MCF 10A (cell line): ENCODE measurements around the gene KRT40. TPM values are rescaled to one million over a fixed set of nuclear protein-coding genes. Genes with fewer than 3 reads are reported as not detected.

ENCODE experiments used
- BruUV-seq: library from RNA; stranded (reverse); fragments of 400-500 nt; replicated peaks from 2 replicates; lab custom pipeline; 2021; lab: Mats Ljungman, UMichigan
- CTCF ChIA-PET: fragments of 300-600 bp; sonication (Branson Sonifier 250); formaldehyde crosslinking; extraction: SDS; loops from one replicate; lab custom pipeline; 2021; ENCODE audit warnings: antibody characterized with exemption, inconsistent platforms; lab: Yijun Ruan, JAX
- POLR2A ChIA-PET: fragments of 300-600, 350-650 bp; sonication (Branson Sonifier 250); formaldehyde crosslinking; extraction: SDS; loops from one replicate; lab custom pipeline; 2020; ENCODE audit warnings: antibody characterized with exemption, inconsistent platforms; lab: Yijun Ruan, JAX
- DNase-seq: peaks from one replicate; pipeline ENCODE4 v3.0.0-alpha.2; 2018; ENCODE audit not compliant: unreplicated experiment
- H3K27ac Mint-ChIP-seq: one replicate; pipeline ENCODE4 v1.8.0; 2022; ENCODE audit warnings: mild to moderate bottlenecking, low read depth, mixed read lengths; ENCODE audit not compliant: unreplicated experiment
- H3K27me3 Mint-ChIP-seq: one replicate; pipeline ENCODE4 v1.8.0; 2022; ENCODE audit warnings: mixed read lengths; ENCODE audit not compliant: insufficient read depth, unreplicated experiment
- H3K36me3 Mint-ChIP-seq: one replicate; pipeline ENCODE4 v1.8.0; 2022; ENCODE audit warnings: mild to moderate bottlenecking, moderate library complexity, mixed read lengths; ENCODE audit not compliant: insufficient read depth, unreplicated experiment
- H3K4me1 Mint-ChIP-seq: one replicate; pipeline ENCODE4 v1.8.0; 2022; ENCODE audit warnings: mixed read lengths; ENCODE audit not compliant: insufficient read depth, unreplicated experiment
- H3K4me3 Mint-ChIP-seq: one replicate; pipeline ENCODE4 v1.8.0; 2022; ENCODE audit warnings: mild to moderate bottlenecking, moderate library complexity, mixed read lengths; ENCODE audit not compliant: unreplicated experiment
- H3K9me3 Mint-ChIP-seq: one replicate; pipeline ENCODE4 v1.8.0; 2022; ENCODE audit warnings: mixed read lengths; ENCODE audit not compliant: unreplicated experiment
- CTCF ChIP-seq: fragments of 200-600 bp; IDR thresholded peaks from one replicate; pipeline ENCODE4 v1.8.0; 2022; ENCODE audit warnings: antibody characterized with exemption, mild to moderate bottlenecking; ENCODE audit not compliant: unreplicated experiment
- intact Hi-C: fragments of 100-400 bp; cut with micrococcal nuclease; formaldehyde crosslinking; loops from 2 replicates; pipeline ENCODE4 v1.14.1; 2022
- total RNA-seq: library from RNA; stranded (reverse); gene quantifications from 2 replicates; pipeline ENCODE4 v1.2.3, GENCODE V29; 2022

The KRT40 gene
- total RNA-seq, 1 experiment from 2014 or later, result not detected

DNA sequence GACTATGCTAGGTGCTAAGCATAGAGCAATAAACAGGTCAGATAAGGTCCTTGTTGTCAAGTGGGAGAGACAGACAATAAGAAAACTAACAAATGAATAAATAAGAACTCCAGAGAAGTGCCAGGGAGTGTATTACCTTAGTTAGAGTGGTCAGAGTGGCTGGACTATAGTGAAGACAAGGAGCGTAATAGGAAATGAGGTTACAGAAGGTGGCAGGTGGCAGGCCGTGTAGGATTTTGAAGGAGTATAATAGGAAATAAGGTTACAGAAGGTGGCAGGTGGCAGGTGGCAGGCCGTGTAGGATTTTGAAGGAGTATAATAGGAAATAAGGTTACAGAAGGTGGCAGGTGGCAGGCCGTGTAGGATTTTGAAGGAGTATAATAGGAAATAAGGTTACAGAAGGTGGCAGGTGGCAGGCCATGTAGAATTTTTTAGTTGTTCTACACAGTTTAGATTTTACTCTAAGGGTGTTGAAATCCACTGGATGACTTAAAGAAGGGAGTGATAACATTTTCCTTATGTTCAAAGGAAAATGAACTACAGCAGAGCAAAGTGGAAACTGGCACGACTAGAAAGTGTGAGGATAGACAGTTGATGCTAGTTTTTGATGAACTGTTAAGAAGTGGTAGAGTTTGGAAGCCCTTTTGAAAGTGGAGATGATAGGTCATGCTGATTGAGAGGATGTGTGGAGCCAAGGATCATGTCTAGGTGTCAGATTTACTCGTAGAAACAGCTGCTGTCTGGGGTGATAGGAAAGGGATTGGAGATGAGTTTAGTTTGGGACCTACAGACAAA is 28.4 kb upstream of the KRT40 start:
- DNase-seq, result no peak
- Mint-ChIP-seq H3K36me3 (no peaks in the 10 kb centered on the region), H3K4me1 (no peaks in the 10 kb centered on the region), H3K4me3 (no peak overlapping the region), H3K9me3 (no peaks in the 10 kb centered on the region), H3K27me3 (no peaks in the 10 kb centered on the region), H3K27ac (peak overlapping the region; percentile 3)
- intact Hi-C loops, result no loop called here
- no TSS peak for BruUV-seq
- CTCF ChIA-PET, result no interaction called here
- POLR2A ChIA-PET, result no interaction called here
- TF ChIP-seq CTCF, result no peak

DNA sequence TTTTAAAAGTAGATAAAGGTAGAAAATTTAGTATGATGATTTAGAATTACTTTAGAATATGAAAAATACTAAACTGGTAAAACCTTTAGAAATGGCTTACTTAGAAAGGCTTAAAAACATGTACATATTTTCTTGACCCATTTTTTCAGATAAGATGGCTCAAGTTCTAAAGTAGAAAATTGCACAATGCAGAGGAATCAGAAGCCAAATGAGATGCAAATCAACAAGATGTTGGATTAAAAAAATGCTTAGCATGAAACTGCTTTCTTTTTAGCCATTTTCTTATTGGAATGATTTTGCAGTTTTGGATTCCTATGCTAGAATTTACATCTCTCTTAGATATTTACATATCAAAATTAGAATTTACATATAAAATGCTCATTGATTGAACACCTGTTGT is 26.3 kb upstream of the KRT40 start:
- no peak overlapping the region for H3K4me3 Mint-ChIP-seq
- DNase-seq, result no peak
- H3K4me1 Mint-ChIP-seq, result no peaks in the 10 kb centered on the region
- H3K9me3 Mint-ChIP-seq, result no peaks in the 10 kb centered on the region
- no peak overlapping the region for H3K27ac Mint-ChIP-seq
- POLR2A ChIA-PET, result no interaction called here
- TF ChIP-seq CTCF, result no peak
- H3K27me3 Mint-ChIP-seq, result no peaks in the 10 kb centered on the region
- H3K36me3 Mint-ChIP-seq, result no peaks in the 10 kb centered on the region
- no TSS peak for BruUV-seq
- CTCF ChIA-PET, result interaction anchor here (0.6 kb wide), 1 partner anchor 49 kb away, joined by 3 read pairs; no protein-coding TSS in a partner anchor
- intact Hi-C loops, result no loop called here

DNA sequence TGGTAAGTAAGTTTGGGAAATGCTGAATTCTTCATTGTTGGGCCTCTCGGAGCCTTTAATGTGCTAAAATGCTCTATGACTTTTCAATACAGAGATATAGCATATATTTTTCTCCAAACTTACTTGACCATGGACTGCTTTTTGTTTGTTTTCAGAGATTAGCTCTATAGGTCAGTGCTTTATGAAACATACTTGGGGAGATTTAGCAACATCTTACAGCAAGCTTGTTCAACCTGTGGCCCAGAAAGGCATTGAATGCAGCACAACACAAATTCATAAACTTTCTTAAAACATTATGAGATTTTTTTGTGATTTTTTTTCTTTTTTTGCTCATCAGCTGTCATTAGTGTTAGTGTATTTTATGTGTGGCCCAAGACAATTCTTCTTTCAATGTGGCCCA is 25.8 kb upstream of the KRT40 start:
- no peaks in the 10 kb centered on the region for H3K9me3 Mint-ChIP-seq
- no TSS peak for BruUV-seq
- intact Hi-C loops, result no loop called here
- TF ChIP-seq CTCF, result no peak
- POLR2A ChIA-PET, result no interaction called here
- DNase-seq, result no peak
- no peaks in the 10 kb centered on the region for H3K36me3 Mint-ChIP-seq
- no peaks in the 10 kb centered on the region for H3K4me1 Mint-ChIP-seq
- no peaks in the 10 kb centered on the region for H3K27me3 Mint-ChIP-seq
- no peak overlapping the region for H3K27ac Mint-ChIP-seq
- CTCF ChIA-PET, result interaction anchor here (0.6 kb wide), 1 partner anchor 49 kb away, joined by 3 read pairs; no protein-coding TSS in a partner anchor
- H3K4me3 Mint-ChIP-seq, result no peak overlapping the region

- ChIA-PET CTCF (no interaction called here), POLR2A (no interaction called here)
- intact Hi-C loops, result no loop called here
- DNase-seq, result no peak
- no peak for TF ChIP-seq CTCF
- no peaks in the 10 kb centered on the region for H3K36me3 Mint-ChIP-seq
- no peak overlapping the region for H3K27ac Mint-ChIP-seq
- no TSS peak for BruUV-seq
- no peaks in the 10 kb centered on the region for H3K27me3 Mint-ChIP-seq
- H3K4me3 Mint-ChIP-seq, result no peak overlapping the region
- H3K9me3 Mint-ChIP-seq, result no peaks in the 10 kb centered on the region
- H3K4me1 Mint-ChIP-seq, result no peaks in the 10 kb centered on the region
Measured at GRCh38 chr17:41009301-41009760, 25.2 kb upstream of the KRT40 start.
